Measurements from ENCODE around the gene NLGN4Y. TPM values are rescaled to one million over a fixed set of nuclear protein-coding genes. Genes with fewer than 3 reads are reported as not detected.

The NLGN4Y gene
- total and polyA plus RNA-seq, 2 experiments from 2014 or later, result 10.9 to 73.6 TPM

GRCh38 chrY:14628208-14628607 lies 103.9 kb downstream of the NLGN4Y start:
- H3K27ac ChIP-seq (ENCODE audit: low read depth), result no peak overlapping the region
- Mint-ChIP-seq H3K4me1 (no peaks in the 10 kb centered on the region; the same call in 1 of the 3 replicates), H3K4me3 (no peak overlapping the region), H3K36me3 (ENCODE audit: low read depth) (peaks cover 28% of the 10 kb centered on the region), H3K27me3 (ENCODE audit: insufficient read depth, low read depth, poor library complexity) (peaks cover 4% of the 10 kb centered on the region), H3K9me3 (no peaks in the 10 kb centered on the region), H3K27ac (no peak overlapping the region)
- H3K9me2 ChIP-seq (ENCODE audit: insufficient read depth), result no peaks in the 10 kb centered on the region
- no peaks in the 10 kb centered on the region for H4K20me1 ChIP-seq (replicated peaks; ENCODE audit: insufficient read depth)
- DNase-seq (ENCODE audit: low spot score) (no peak), ATAC-seq (no peak)
- no peaks in the 10 kb centered on the region for H3K4me1 ChIP-seq (ENCODE audit: insufficient read depth)
- H3K79me2 ChIP-seq (replicated peaks; ENCODE audit: insufficient read depth), result peaks cover 8% of the 10 kb centered on the region; the same call in 1 of the 2 replicates
- H3K27me3 ChIP-seq (ENCODE audit: insufficient read depth), result no peaks in the 10 kb centered on the region
- no peak for TF ChIP-seq CREB1 (CRISPR knock-in tag; IDR thresholded peaks at IDR 0.05; ENCODE audit: low read depth)
- no peak overlapping the region for H3K4me3 ChIP-seq
- H3K4me2 ChIP-seq, result no peak overlapping the region
- H2AFZ ChIP-seq, result no peak overlapping the region
- H3F3A ChIP-seq (replicated peaks; ENCODE audit: low read depth), result no peaks in the 10 kb centered on the region
- no peaks in the 10 kb centered on the region for H3K36me3 ChIP-seq (ENCODE audit: insufficient read depth)

GRCh38 chrY:14631676-14632075 lies 107.3 kb downstream of the NLGN4Y start:
- Mint-ChIP-seq H3K36me3 (ENCODE audit: low read depth) (peaks cover 10% of the 10 kb centered on the region), H3K4me3 (no peak overlapping the region), H3K9me3 (no peaks in the 10 kb centered on the region), H3K27me3 (ENCODE audit: insufficient read depth, low read depth, poor library complexity) (no peaks in the 10 kb centered on the region), H3K4me1 (peaks cover 3% of the 10 kb centered on the region), H3K27ac (peak overlapping the region; percentile 80; the same call in 1 of the 2 replicates)
- H3K4me1 ChIP-seq (ENCODE audit: insufficient read depth), result no peaks in the 10 kb centered on the region
- no peaks in the 10 kb centered on the region for H3F3A ChIP-seq (replicated peaks; ENCODE audit: low read depth)
- H3K36me3 ChIP-seq (ENCODE audit: insufficient read depth), result no peaks in the 10 kb centered on the region
- H3K27ac ChIP-seq (ENCODE audit: low read depth), result no peak overlapping the region
- H3K9me2 ChIP-seq (ENCODE audit: insufficient read depth), result no peaks in the 10 kb centered on the region
- H3K4me2 ChIP-seq, result no peak overlapping the region
- no peak overlapping the region for H2AFZ ChIP-seq
- no peaks in the 10 kb centered on the region for H3K27me3 ChIP-seq (ENCODE audit: insufficient read depth)
- H3K79me2 ChIP-seq (replicated peaks; ENCODE audit: insufficient read depth), result no peaks in the 10 kb centered on the region; the same call in none of the 2 replicates
- ATAC-seq (no peak), DNase-seq (ENCODE audit: low spot score) (no peak)
- no peak overlapping the region for H3K4me3 ChIP-seq
- H4K20me1 ChIP-seq (replicated peaks; ENCODE audit: insufficient read depth), result no peaks in the 10 kb centered on the region
- TF ChIP-seq, protein P1, sequence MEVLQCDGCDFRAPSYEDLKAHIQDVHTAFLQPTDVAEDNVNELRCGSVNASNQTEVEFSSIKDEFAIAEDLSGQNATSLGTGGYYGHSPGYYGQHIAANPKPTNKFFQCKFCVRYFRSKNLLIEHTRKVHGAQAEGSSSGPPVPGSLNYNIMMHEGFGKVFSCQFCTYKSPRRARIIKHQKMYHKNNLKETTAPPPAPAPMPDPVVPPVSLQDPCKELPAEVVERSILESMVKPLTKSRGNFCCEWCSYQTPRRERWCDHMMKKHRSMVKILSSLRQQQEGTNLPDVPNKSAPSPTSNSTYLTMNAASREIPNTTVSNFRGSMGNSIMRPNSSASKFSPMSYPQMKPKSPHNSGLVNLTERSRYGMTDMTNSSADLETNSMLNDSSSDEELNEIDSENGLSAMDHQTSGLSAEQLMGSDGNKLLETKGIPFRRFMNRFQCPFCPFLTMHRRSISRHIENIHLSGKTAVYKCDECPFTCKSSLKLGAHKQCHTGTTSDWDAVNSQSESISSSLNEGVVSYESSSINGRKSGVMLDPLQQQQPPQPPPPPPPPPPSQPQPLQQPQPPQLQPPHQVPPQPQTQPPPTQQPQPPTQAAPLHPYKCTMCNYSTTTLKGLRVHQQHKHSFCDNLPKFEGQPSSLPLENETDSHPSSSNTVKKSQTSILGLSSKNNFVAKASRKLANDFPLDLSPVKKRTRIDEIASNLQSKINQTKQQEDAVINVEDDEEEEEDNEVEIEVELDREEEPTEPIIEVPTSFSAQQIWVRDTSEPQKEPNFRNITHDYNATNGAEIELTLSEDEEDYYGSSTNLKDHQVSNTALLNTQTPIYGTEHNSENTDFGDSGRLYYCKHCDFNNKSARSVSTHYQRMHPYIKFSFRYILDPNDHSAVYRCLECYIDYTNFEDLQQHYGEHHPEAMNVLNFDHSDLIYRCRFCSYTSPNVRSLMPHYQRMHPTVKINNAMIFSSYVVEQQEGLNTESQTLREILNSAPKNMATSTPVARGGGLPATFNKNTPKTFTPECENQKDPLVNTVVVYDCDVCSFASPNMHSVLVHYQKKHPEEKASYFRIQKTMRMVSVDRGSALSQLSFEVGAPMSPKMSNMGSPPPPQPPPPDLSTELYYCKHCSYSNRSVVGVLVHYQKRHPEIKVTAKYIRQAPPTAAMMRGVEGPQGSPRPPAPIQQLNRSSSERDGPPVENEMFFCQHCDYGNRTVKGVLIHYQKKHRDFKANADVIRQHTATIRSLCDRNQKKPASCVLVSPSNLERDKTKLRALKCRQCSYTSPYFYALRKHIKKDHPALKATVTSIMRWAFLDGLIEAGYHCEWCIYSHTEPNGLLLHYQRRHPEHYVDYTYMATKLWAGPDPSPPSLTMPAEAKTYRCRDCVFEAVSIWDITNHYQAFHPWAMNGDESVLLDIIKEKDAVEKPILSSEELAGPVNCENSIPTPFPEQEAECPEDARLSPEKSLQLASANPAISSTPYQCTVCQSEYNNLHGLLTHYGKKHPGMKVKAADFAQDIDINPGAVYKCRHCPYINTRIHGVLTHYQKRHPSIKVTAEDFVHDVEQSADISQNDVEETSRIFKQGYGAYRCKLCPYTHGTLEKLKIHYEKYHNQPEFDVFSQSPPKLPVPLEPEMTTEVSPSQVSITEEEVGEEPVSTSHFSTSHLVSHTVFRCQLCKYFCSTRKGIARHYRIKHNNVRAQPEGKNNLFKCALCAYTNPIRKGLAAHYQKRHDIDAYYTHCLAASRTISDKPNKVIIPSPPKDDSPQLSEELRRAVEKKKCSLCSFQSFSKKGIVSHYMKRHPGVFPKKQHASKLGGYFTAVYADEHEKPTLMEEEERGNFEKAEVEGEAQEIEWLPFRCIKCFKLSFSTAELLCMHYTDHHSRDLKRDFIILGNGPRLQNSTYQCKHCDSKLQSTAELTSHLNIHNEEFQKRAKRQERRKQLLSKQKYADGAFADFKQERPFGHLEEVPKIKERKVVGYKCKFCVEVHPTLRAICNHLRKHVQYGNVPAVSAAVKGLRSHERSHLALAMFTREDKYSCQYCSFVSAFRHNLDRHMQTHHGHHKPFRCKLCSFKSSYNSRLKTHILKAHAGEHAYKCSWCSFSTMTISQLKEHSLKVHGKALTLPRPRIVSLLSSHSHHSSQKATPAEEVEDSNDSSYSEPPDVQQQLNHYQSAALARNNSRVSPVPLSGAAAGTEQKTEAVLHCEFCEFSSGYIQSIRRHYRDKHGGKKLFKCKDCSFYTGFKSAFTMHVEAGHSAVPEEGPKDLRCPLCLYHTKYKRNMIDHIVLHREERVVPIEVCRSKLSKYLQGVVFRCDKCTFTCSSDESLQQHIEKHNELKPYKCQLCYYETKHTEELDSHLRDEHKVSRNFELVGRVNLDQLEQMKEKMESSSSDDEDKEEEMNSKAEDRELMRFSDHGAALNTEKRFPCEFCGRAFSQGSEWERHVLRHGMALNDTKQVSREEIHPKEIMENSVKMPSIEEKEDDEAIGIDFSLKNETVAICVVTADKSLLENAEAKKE (CRISPR knock-in tag; IDR thresholded peaks at IDR 0.05), result no peak
- TF ChIP-seq REST (IDR thresholded peaks at IDR 0.05; ENCODE audit: unreplicated experiment) (no peak), ZNF114 (CRISPR knock-in tag; IDR thresholded peaks at IDR 0.05) (no peak), ETS1 (IDR thresholded peaks at IDR 0.05) (no peak), CREB1 (CRISPR knock-in tag; IDR thresholded peaks at IDR 0.05; ENCODE audit: low read depth) (no peak), STAT1 (IDR thresholded peaks at IDR 0.05; ENCODE audit: unreplicated experiment) (no peak), JUNB (IDR thresholded peaks at IDR 0.05; ENCODE audit: unreplicated experiment) (no peak), EZH2phosphoT487 (IDR thresholded peaks at IDR 0.05; ENCODE audit: unreplicated experiment) (no peak), NANOG (IDR thresholded peaks at IDR 0.05; ENCODE audit: borderline replicate concordance) (no peak)
- TF ChIP-seq, protein P2, sequence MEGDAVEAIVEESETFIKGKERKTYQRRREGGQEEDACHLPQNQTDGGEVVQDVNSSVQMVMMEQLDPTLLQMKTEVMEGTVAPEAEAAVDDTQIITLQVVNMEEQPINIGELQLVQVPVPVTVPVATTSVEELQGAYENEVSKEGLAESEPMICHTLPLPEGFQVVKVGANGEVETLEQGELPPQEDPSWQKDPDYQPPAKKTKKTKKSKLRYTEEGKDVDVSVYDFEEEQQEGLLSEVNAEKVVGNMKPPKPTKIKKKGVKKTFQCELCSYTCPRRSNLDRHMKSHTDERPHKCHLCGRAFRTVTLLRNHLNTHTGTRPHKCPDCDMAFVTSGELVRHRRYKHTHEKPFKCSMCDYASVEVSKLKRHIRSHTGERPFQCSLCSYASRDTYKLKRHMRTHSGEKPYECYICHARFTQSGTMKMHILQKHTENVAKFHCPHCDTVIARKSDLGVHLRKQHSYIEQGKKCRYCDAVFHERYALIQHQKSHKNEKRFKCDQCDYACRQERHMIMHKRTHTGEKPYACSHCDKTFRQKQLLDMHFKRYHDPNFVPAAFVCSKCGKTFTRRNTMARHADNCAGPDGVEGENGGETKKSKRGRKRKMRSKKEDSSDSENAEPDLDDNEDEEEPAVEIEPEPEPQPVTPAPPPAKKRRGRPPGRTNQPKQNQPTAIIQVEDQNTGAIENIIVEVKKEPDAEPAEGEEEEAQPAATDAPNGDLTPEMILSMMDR (conservative IDR thresholded peaks at IDR 0.05; ENCODE audit: low read depth in 2 of 2), result no peak
